ENCODE results near the gene QKI. TPM values are rescaled to one million over a fixed set of nuclear protein-coding genes. Genes with fewer than 3 reads are reported as not detected.

QKI gene
- total RNA-seq, 4 donors from 2014 or later = 229 to 300 (median 263) TPM

DNA sequence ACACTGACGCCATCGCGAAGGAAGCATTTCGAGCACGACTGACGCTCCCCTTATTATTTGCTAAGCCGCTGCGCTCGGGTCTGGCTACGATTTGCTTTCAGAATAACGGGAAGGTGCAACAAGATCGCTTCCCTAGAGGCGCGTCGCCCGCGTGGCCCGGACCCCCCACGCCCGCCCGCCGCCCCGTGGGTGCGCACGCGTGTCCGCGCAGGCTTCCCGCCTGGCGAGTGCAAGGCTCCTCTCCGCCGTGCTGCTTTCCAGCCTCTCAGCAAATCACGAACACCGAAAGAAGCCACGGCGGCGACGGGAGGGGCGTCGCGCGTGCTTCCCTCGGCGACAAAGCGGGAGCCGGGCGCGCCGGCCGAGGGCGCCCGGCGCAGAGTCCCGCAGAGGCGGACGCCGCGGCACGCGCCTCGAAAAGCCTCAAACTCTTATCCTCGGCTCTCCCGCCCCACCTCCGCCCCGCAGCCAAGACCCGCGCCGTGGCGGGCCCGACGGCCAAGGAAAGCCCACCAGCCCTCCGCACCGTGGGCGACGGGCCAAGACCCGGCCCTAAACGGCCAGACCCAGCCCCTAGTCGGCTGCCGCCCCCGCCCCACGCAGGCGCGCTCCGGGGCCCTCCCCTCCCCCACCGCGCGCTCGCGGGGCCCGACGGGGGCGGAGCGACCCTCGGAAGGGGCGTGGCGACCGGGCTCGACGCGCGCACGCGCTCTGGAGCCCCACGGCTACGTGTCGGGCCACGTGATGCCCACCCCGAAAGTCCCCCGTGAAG, 987 bp upstream of the QKI start:
- TF ChIP-seq, protein P1, sequence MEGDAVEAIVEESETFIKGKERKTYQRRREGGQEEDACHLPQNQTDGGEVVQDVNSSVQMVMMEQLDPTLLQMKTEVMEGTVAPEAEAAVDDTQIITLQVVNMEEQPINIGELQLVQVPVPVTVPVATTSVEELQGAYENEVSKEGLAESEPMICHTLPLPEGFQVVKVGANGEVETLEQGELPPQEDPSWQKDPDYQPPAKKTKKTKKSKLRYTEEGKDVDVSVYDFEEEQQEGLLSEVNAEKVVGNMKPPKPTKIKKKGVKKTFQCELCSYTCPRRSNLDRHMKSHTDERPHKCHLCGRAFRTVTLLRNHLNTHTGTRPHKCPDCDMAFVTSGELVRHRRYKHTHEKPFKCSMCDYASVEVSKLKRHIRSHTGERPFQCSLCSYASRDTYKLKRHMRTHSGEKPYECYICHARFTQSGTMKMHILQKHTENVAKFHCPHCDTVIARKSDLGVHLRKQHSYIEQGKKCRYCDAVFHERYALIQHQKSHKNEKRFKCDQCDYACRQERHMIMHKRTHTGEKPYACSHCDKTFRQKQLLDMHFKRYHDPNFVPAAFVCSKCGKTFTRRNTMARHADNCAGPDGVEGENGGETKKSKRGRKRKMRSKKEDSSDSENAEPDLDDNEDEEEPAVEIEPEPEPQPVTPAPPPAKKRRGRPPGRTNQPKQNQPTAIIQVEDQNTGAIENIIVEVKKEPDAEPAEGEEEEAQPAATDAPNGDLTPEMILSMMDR (IDR thresholded peaks at IDR 0.05) = no peak
- ATAC-seq (ENCODE audit: low FRiP score) (peak; percentile 87), DNase-seq (ENCODE audit: low spot score) (peak; percentile 60)

- DNase-seq (ENCODE audit: low spot score) = no peak
- TF ChIP-seq, protein P1 (IDR thresholded peaks at IDR 0.05) = no peak
- peak; percentile 10 for ATAC-seq (ENCODE audit: low FRiP score)
Observed at GRCh38 chr6:163414946-163415619, 565 bp downstream of the QKI start.

DNA sequence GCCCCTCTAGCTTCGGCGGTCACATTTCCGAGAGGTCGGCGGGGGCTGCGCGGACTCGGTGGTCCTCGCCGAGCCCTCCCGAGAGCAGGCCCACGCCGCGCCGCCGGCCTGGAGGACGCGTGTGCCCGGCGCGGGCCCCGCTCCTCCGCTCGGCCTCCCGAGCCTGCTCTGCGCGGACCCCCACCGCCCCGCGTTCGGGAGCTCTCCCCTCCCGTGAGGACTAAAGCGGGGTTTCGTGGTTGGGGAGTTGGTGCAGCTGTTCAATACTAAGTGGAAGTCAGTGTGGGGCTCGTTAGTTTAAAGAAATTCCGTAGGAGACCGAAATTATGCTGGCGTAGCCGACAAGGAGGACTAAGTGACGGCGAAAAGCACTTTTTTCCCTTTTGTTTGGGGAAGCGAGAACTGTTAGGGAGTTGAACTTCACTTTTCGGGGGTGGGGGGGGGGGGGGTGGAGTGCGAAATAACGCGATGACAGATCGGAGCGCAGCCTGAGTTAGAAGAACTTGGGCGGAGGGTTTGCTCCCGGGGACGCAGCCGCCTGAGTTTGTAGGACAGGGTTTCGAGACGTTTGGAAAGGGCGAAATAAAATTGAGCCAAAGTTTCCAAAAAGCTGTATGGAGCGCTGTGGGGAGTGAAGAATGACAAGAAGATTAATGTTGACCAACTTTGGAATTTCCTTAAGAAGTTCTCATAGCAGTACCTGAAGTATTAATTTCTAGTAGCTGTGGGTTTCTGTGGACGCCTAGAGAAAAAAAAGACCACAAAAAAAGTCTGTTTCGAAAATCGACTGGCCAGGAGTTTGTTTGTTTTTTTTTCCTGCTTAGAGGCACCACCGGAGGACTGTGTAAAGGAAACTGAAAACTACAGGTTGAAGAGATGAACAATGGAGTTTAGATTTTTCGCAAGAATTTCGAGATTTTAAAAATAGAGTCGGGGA, 1.4 kb downstream of the QKI start:
- TF ChIP-seq, protein P1 (IDR thresholded peaks at IDR 0.05) = no peak
- DNase-seq (ENCODE audit: low spot score) (no peak), ATAC-seq (ENCODE audit: low FRiP score) (no peak)

DNA sequence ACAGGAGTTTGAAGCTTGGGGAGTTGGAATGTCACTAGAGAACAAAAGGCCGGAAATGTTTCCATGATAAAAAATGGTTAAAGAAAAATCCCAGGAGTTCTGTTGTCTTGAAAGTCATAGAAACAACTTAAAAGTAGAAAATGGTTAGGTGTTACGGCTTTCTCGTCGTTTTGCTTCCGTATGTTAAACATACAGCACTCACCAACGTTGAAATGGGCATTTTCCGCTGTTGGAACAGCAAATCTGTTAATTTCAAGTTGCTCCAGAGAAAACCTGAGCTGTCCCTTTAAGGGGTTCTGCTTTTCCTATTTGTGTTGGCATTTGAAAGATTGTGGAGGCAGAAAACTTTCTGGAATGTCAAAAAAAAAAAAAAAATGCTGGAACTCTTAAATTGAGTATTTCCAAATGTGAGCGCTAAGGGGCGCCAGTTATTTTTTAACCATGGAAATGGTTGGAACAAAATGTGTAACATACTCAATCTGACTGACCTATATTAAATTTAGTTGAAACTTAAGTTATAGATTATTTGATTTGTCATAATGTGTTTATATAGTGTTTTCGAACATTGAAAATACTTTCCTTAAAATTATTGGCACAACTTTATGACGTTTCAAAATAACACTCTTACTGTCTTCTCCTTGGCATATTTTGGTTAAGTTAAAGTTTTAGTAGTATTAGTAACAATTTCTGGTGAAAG, 2.2 kb downstream of the QKI start:
- TF ChIP-seq, protein P1 (IDR thresholded peaks at IDR 0.05) = no peak
- ATAC-seq (ENCODE audit: low FRiP score) (no peak), DNase-seq (ENCODE audit: low spot score) (no peak)

GRCh38 chr6:163417595-163417994, 3.1 kb downstream of the QKI start:
- ATAC-seq (ENCODE audit: low FRiP score) (no peak), DNase-seq (ENCODE audit: low spot score) (no peak)
- TF ChIP-seq, protein P1 (IDR thresholded peaks at IDR 0.05) = no peak

DNA sequence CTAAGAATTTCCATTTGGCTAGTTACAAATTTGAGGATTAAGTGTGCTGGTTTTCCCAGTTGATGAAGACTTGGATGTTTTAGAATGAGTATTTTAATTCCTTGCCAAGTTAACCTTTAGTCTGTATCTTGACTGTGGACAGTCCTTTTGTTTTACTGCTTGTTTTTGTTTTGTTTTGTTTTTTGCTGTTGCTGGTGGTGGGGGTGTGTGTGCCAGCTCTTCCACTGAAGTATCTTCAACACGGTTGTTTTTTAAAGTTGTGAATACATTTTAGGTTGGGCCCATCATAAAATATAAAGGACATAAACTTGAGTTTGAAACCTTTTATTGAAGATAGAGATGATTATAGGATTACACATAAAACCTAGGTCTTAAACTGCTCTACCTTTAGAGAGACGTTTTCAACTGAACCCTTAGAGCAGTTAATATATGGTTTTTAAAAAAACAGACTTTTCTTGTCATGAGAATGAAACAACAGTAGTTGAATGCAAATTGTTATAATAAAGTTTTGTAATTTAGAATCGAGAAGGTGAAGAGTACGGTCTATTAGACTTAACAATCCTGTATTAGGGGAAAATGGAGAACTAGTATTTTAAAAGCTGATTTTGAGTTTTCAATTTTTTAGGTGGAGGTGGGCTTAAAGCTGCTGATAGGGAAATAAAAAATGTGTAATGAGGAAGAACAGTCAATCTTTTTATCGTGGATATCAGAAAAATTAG, 4.0 kb downstream of the QKI start:
- DNase-seq (ENCODE audit: low spot score) = no peak
- ATAC-seq (ENCODE audit: low FRiP score) = no peak

More for the DNA sequence above, 4.0 kb downstream of the QKI start:
- TF ChIP-seq, protein P1 (IDR thresholded peaks at IDR 0.05) = no peak
